Activated T-helper 1 cell treated with anti-CD3 and anti-CD28 coated beads, Interleukin-12 subunit alpha, Interleukin-12 subunit beta, Interleukin-2, Interleukin-4 antibody, amounts not matched to agents 30 ng/mL and 10 ng/mL and 1 ng/mL, durations not matched to agents 14 hours and 24 hours and 36 hours (primary cell): ENCODE measurements around the gene RNF13. TPM values are rescaled to one million over a fixed set of nuclear protein-coding genes. Genes with fewer than 3 reads are reported as not detected.
"Not testable (repeated sequence)": the region's sequence is repeated elsewhere in the genome, so short reads cannot be mapped to it uniquely, and the experiment has no call there.

Source experiments
- DNase-seq: peaks from one replicate; pipeline ENCODE4 v3.0.0; 2021; ENCODE audit warnings: low spot score
- H3K27ac Mint-ChIP-seq: one replicate; pipeline ENCODE4 v1.8.0; 2021; ENCODE audit warnings: mild to moderate bottlenecking, mixed read lengths
- H3K27me3 Mint-ChIP-seq: one replicate; pipeline ENCODE4 v1.8.0; 2022; ENCODE audit warnings: mild to moderate bottlenecking, moderate library complexity, mixed read lengths; ENCODE audit not compliant: insufficient read depth
- H3K36me3 Mint-ChIP-seq: one replicate; pipeline ENCODE4 v1.8.0; 2021; ENCODE audit warnings: low read depth, mixed read lengths
- H3K4me1 Mint-ChIP-seq: one replicate; pipeline ENCODE4 v1.8.0; 2021; ENCODE audit warnings: low read depth, mixed read lengths
- H3K4me3 Mint-ChIP-seq: one replicate; pipeline ENCODE4 v1.8.0; 2021; ENCODE audit warnings: mild to moderate bottlenecking, moderate library complexity, mixed read lengths
- H3K9me3 Mint-ChIP-seq: one replicate; pipeline ENCODE4 v1.8.0; 2021; ENCODE audit warnings: mixed read lengths
- intact Hi-C: fragments of 100-400 bp; cut with micrococcal nuclease; formaldehyde crosslinking; loops from one replicate; pipeline ENCODE4 v1.15.1; 2024
- total RNA-seq: library from RNA; stranded (reverse); gene quantifications from 2 replicates; pipeline ENCODE4 v1.2.3, GENCODE V29; 2022

RNF13 gene
- total RNA-seq, 1 donor from 2014 or later, result 41.1 TPM

DNA sequence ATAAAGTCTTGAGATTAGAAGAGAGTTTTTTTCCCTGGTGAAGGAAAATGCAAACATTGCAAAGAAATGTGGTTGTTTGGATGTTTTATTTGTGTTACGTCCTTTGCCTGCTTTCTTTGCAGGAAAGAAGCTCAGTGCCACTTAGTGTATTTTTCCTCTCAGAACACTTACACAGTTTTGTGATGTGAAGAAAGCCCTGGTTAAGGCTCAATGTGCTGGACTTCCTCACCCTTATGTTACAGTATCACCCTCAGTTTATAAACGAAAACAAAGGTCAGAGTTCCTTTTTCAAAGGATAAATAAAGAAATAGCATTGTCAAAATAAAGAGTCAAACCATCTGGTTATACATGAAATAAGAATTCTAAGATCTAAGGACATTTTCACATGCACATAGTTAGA, 45.9 kb downstream of the RNF13 start:
- intact Hi-C loops, result no loop called here
- DNase-seq, result no peak
- Mint-ChIP-seq H3K36me3 (peaks cover 19% of the 10 kb centered on the region), H3K4me3 (no peak overlapping the region), H3K4me1 (no peaks in the 10 kb centered on the region), H3K27me3 (no peaks in the 10 kb centered on the region), H3K9me3 (no peaks in the 10 kb centered on the region), H3K27ac (no peak overlapping the region)

DNA sequence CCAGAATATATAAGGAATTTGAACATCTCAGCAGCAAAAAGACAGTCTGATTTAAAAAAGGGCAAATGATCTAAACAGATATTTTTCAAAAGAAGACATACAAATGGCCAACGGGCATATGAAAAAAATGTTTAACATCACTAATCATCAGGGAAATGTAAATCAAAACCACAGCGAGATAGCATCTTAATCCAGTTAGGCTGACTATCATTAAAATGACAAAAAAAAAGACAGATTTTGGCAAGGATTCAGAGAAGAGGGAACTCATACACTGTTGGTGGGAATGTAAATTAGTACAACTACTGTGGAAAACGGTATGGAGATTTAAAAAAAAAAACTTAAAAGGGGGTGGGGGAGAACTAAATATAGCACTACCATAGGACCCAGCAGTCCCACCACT, 47.9 kb downstream of the RNF13 start:
- no peaks in the 10 kb centered on the region for H3K27me3 Mint-ChIP-seq
- peaks cover 10% of the 10 kb centered on the region for H3K36me3 Mint-ChIP-seq
- intact Hi-C loops, result no loop called here
- H3K4me3 Mint-ChIP-seq, result no peak overlapping the region
- no peak overlapping the region for H3K27ac Mint-ChIP-seq
- H3K9me3 Mint-ChIP-seq, result no peaks in the 10 kb centered on the region
- DNase-seq, result no peak
- H3K4me1 Mint-ChIP-seq, result no peaks in the 10 kb centered on the region

- no peaks in the 10 kb centered on the region for H3K4me1 Mint-ChIP-seq
- intact Hi-C loops, result no loop called here
- no peak for DNase-seq
- H3K9me3 Mint-ChIP-seq, result peaks cover 19% of the 10 kb centered on the region
- no peaks in the 10 kb centered on the region for H3K27me3 Mint-ChIP-seq
- H3K36me3 Mint-ChIP-seq, result peaks cover 23% of the 10 kb centered on the region
- no peak overlapping the region for H3K4me3 Mint-ChIP-seq
- no peak overlapping the region for H3K27ac Mint-ChIP-seq
Observed at GRCh38 chr3:149867563-149867962, 54.5 kb downstream of the RNF13 start.

GRCh38 chr3:149871855-149872254, 58.8 kb downstream of the RNF13 start:
- no peak for DNase-seq
- intact Hi-C loops, result no loop called here
- peaks cover 19% of the 10 kb centered on the region for H3K9me3 Mint-ChIP-seq
- H3K4me3 Mint-ChIP-seq, result no peak overlapping the region
- no peaks in the 10 kb centered on the region for H3K27me3 Mint-ChIP-seq
- H3K27ac Mint-ChIP-seq, result no peak overlapping the region
- H3K36me3 Mint-ChIP-seq, result peaks cover 20% of the 10 kb centered on the region
- no peaks in the 10 kb centered on the region for H3K4me1 Mint-ChIP-seq

- Mint-ChIP-seq H3K36me3 (peaks cover 18% of the 10 kb centered on the region), H3K27ac (no peak overlapping the region), H3K9me3 (peaks cover 16% of the 10 kb centered on the region), H3K4me3 (no peak overlapping the region), H3K4me1 (no peaks in the 10 kb centered on the region), H3K27me3 (no peaks in the 10 kb centered on the region)
- intact Hi-C loops, result no loop called here
- no peak for DNase-seq
Observed at GRCh38 chr3:149872589-149872988, 59.6 kb downstream of the RNF13 start.

DNA sequence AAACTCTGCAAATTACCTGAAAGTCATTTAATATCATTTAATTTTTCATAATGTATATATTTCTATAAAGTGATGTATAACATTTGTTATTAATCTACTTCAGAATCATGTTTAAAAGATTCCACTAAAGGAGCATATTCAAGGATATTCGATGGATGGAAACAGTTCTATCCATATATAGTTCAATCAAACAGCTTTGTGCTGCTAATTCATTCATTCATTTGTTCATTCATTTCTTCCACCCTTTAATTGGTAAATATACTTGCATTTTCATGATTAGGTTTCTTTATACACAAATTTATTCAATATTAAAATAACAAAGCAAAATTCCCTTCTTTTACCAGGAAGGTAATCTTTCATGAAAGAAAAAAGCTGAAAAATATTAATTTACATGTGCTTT, 64.7 kb downstream of the RNF13 start:
- intact Hi-C loops, result no loop called here
- no peaks in the 10 kb centered on the region for H3K4me1 Mint-ChIP-seq
- no peak overlapping the region for H3K27ac Mint-ChIP-seq
- no peaks in the 10 kb centered on the region for H3K27me3 Mint-ChIP-seq
- H3K4me3 Mint-ChIP-seq, result no peak overlapping the region
- DNase-seq, result no peak
- H3K9me3 Mint-ChIP-seq, result no peaks in the 10 kb centered on the region
- H3K36me3 Mint-ChIP-seq, result peaks cover under 1% of the 10 kb centered on the region

- H3K27ac Mint-ChIP-seq, result no peak overlapping the region
- H3K36me3 Mint-ChIP-seq, result peaks cover 6% of the 10 kb centered on the region
- peaks cover 10% of the 10 kb centered on the region for H3K4me1 Mint-ChIP-seq
- H3K4me3 Mint-ChIP-seq, result no peak overlapping the region
- DNase-seq, result no peak
- H3K9me3 Mint-ChIP-seq, result peaks cover 10% of the 10 kb centered on the region
- H3K27me3 Mint-ChIP-seq, result no peaks in the 10 kb centered on the region
- intact Hi-C loops, result loop anchor here (5.0 kb wide), 1 partner anchor 302 kb away; no protein-coding TSS in a partner anchor
Observed at GRCh38 chr3:149879872-149880271, 66.9 kb downstream of the RNF13 start.

GRCh38 chr3:149881879-149882278, 68.9 kb downstream of the RNF13 start:
- H3K4me3 Mint-ChIP-seq, result no peak overlapping the region
- H3K9me3 Mint-ChIP-seq, result peaks cover 11% of the 10 kb centered on the region
- intact Hi-C loops, result loop anchor here (5.0 kb wide), 1 partner anchor 300 kb away; no protein-coding TSS in a partner anchor
- DNase-seq, result no peak
- peaks cover 7% of the 10 kb centered on the region for H3K36me3 Mint-ChIP-seq
- peaks cover 16% of the 10 kb centered on the region for H3K4me1 Mint-ChIP-seq
- no peak overlapping the region for H3K27ac Mint-ChIP-seq
- no peaks in the 10 kb centered on the region for H3K27me3 Mint-ChIP-seq

GRCh38 chr3:149883134-149883533, 70.1 kb downstream of the RNF13 start:
- Mint-ChIP-seq H3K9me3 (peaks cover 11% of the 10 kb centered on the region), H3K4me3 (no peak overlapping the region), H3K4me1 (peaks cover 16% of the 10 kb centered on the region), H3K27ac (no peak overlapping the region), H3K27me3 (no peaks in the 10 kb centered on the region), H3K36me3 (peaks cover 10% of the 10 kb centered on the region)
- intact Hi-C loops, result loop anchor here (5.0 kb wide), 1 partner anchor 299 kb away; no protein-coding TSS in a partner anchor
- no peak for DNase-seq

DNA sequence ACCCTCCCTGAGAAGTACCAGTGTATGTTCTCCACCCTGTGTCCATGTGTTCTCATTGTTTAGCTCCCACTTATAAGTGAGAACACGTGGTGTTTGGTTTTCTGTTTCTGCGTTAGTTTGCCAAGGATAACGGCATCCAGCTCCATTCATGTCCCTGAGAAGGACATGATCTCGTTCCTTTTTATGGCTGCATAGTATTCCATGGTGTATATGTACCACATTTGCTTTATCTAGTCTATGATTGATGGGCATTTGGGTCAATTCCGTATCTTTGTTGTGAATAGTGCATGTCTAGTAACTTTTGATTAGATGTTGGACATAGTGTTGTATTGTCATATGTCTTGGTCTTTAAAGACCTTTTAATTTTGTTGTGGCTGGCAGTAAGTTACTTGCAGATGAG, 70.8 kb downstream of the RNF13 start:
- not testable (repeated sequence) for H3K27ac Mint-ChIP-seq, H3K4me3 Mint-ChIP-seq, DNase-seq, H3K36me3 Mint-ChIP-seq, H3K27me3 Mint-ChIP-seq
- Mint-ChIP-seq H3K9me3 (peaks cover 11% of the 10 kb centered on the region), H3K4me1 (peaks cover 16% of the 10 kb centered on the region)
- intact Hi-C loops, result loop anchor here (5.0 kb wide), 1 partner anchor 298 kb away; no protein-coding TSS in a partner anchor

GRCh38 chr3:149884848-149885247, 71.8 kb downstream of the RNF13 start:
- not testable (repeated sequence) for H3K4me3 Mint-ChIP-seq, H3K36me3 Mint-ChIP-seq, H3K27ac Mint-ChIP-seq, DNase-seq, H3K27me3 Mint-ChIP-seq
- Mint-ChIP-seq H3K4me1 (peaks cover 16% of the 10 kb centered on the region), H3K9me3 (peaks cover 11% of the 10 kb centered on the region)
- intact Hi-C loops, result loop anchor here (5.0 kb wide), 1 partner anchor 297 kb away; no protein-coding TSS in a partner anchor

GRCh38 chr3:149886957-149887356, 73.9 kb downstream of the RNF13 start:
- Mint-ChIP-seq H3K27ac (no peak overlapping the region), H3K9me3 (peaks cover 11% of the 10 kb centered on the region), H3K27me3 (no peaks in the 10 kb centered on the region), H3K4me1 (peaks cover 16% of the 10 kb centered on the region), H3K4me3 (no peak overlapping the region), H3K36me3 (peaks cover 10% of the 10 kb centered on the region)
- intact Hi-C loops, result no loop called here
- no peak for DNase-seq

- H3K27ac Mint-ChIP-seq, result no peak overlapping the region
- no peak for DNase-seq
- H3K27me3 Mint-ChIP-seq, result no peaks in the 10 kb centered on the region
- no peaks in the 10 kb centered on the region for H3K4me1 Mint-ChIP-seq
- intact Hi-C loops, result no loop called here
- H3K4me3 Mint-ChIP-seq, result no peak overlapping the region
- peaks cover 2% of the 10 kb centered on the region for H3K36me3 Mint-ChIP-seq
- no peaks in the 10 kb centered on the region for H3K9me3 Mint-ChIP-seq
Observed at GRCh38 chr3:149891621-149892020, 78.6 kb downstream of the RNF13 start.

GRCh38 chr3:149892371-149892770, 79.4 kb downstream of the RNF13 start:
- intact Hi-C loops, result no loop called here
- Mint-ChIP-seq H3K4me3 (no peak overlapping the region), H3K27me3 (no peaks in the 10 kb centered on the region), H3K4me1 (no peaks in the 10 kb centered on the region), H3K9me3 (no peaks in the 10 kb centered on the region), H3K27ac (no peak overlapping the region), H3K36me3 (peaks cover 2% of the 10 kb centered on the region)
- no peak for DNase-seq
